Vagina (tissue), 2 donors: ENCODE data around the gene SIX3.

Experiments used
- POLR2A ChIP-seq, 2 donors: fragments of 450-650 bp; IDR thresholded peaks; one replicate each; pipeline ENCODE4 v1.6.1; 2017; ENCODE audit warnings: antibody characterized with exemption in 2 of 2, mild to moderate bottlenecking in 2 of 2, moderate library complexity in 2 of 2
- TF ChIP-seq, protein P1 (sequence below), 3 experiments: fragments of 450-650 bp in 2 of 3; fragments of 200-600 bp in 1 of 3; sonication (generic) in 1 of 3; IDR thresholded peaks; one replicate each; pipeline ENCODE4 v1.5.1; 2017 to 2019; ENCODE audit warnings: antibody characterized with exemption in 3 of 3, mild to moderate bottlenecking in 2 of 3, moderate library complexity in 2 of 3

DNA sequence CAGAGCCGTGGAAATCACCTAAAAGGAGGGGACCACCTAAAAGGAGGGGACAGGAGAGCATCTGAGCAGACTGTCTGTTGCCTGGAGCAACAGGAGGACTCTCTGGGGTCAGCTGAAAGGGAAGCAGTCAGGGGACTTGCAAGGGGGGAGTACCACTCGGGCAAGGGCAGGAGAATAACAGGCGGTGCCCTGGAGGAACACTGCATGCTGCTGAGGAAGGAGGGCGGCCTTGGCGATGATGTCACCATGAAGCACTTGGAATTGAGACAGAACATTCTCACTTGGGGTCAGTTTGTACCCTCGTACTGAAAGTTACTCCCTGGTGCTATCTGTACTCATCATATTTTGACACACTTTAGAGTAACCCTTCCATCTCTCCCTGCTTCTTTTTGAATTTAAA, 18.4 kb downstream of the SIX3 start:
- no peak for TF ChIP-seq POLR2A (IDR thresholded peaks at IDR 0.05)
- TF ChIP-seq, protein P1, sequence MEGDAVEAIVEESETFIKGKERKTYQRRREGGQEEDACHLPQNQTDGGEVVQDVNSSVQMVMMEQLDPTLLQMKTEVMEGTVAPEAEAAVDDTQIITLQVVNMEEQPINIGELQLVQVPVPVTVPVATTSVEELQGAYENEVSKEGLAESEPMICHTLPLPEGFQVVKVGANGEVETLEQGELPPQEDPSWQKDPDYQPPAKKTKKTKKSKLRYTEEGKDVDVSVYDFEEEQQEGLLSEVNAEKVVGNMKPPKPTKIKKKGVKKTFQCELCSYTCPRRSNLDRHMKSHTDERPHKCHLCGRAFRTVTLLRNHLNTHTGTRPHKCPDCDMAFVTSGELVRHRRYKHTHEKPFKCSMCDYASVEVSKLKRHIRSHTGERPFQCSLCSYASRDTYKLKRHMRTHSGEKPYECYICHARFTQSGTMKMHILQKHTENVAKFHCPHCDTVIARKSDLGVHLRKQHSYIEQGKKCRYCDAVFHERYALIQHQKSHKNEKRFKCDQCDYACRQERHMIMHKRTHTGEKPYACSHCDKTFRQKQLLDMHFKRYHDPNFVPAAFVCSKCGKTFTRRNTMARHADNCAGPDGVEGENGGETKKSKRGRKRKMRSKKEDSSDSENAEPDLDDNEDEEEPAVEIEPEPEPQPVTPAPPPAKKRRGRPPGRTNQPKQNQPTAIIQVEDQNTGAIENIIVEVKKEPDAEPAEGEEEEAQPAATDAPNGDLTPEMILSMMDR (IDR thresholded peaks at IDR 0.05), result no peak
